ENCODE measurements around the gene EIF3K. TPM values are rescaled to one million over a fixed set of nuclear protein-coding genes. Genes with fewer than 3 reads are reported as not detected.

EIF3K gene
- total and polyA plus RNA-seq, 2 of the 13 experiments (the other 11 are each of a cell fraction or from before 2014, with no cell fraction given), result 179 to 258 TPM

DNA sequence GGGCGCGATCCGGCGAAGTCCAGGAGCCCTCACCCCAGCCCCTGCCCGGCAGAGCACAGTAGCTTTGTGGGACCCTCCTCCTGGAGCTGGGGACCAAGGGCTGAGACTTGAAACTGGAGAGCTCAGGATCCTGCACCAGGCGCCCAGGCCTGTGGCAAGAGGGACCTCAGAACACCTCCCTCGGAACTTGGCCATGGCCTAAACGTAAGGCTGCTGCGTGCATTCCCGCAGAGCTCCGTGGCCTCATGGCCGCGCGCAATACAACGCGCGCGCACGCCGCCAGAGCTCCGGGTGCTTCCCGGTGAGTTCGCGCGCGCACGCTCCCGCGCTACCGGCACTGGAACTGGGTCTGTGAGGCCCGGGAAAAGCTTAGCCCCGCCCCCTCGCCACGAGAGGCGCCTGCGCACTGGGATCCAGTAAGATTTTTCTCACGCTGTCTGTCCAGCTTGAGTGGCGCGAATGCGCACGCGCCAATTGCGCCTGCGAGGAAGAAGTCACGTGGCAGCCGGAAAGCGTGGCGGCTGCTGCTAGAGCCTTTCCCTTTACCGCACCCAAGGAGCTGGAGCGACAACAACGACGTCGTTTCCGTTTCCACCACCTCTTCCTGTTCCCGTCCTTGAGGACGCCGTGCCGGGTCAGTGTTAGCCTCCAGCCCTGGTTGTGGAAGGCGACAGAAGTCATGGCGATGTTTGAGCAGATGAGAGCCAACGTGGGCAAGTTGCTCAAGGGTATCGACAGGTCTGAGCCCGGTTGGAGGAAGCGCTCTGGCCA, at the start of gene EIF3K (continued):
- TF ChIP-seq, protein P1, sequence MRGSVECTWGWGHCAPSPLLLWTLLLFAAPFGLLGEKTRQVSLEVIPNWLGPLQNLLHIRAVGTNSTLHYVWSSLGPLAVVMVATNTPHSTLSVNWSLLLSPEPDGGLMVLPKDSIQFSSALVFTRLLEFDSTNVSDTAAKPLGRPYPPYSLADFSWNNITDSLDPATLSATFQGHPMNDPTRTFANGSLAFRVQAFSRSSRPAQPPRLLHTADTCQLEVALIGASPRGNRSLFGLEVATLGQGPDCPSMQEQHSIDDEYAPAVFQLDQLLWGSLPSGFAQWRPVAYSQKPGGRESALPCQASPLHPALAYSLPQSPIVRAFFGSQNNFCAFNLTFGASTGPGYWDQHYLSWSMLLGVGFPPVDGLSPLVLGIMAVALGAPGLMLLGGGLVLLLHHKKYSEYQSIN (CRISPR knock-in tag; IDR thresholded peaks at IDR 0.05; ENCODE audit: borderline replicate concordance), result no peak
- peak; percentile 72 for TF ChIP-seq ZNF225 (CRISPR knock-in tag; IDR thresholded peaks at IDR 0.05)
- peak; percentile 47 for TF ChIP-seq ISL2 (CRISPR knock-in tag; IDR thresholded peaks at IDR 0.05)
- TF ChIP-seq ZNF780A (CRISPR knock-in tag; IDR thresholded peaks at IDR 0.05), result no peak
- peak; percentile 31; the same call in 1 of the 2 replicates for TF ChIP-seq NR2C2 (CRISPR knock-in tag; IDR thresholded peaks at IDR 0.05; ENCODE audit: borderline replicate concordance)
- TF ChIP-seq, protein P2, sequence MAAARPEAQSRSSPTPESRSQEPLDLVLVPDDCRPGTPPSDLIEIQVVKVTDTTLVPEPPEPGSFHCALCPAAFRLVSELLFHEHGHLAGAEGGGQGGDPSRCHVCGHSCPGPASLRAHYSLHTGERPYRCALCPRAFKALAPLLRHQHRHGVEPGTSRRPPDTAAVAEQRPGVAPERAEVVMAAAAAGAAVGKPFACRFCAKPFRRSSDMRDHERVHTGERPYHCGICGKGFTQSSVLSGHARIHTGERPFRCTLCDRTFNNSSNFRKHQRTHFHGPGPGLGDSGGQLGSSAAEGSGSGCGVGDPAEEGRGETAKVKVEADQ (CRISPR knock-in tag; IDR thresholded peaks at IDR 0.05; ENCODE audit: borderline replicate concordance), result peak; percentile 80; the same call in 1 of the 2 replicates
- no peak for TF ChIP-seq CHCHD3 (CRISPR knock-in tag; IDR thresholded peaks at IDR 0.05)
- peak; percentile 99 for TF ChIP-seq GATAD1 (CRISPR knock-in tag; IDR thresholded peaks at IDR 0.05)
- TF ChIP-seq, protein P3, sequence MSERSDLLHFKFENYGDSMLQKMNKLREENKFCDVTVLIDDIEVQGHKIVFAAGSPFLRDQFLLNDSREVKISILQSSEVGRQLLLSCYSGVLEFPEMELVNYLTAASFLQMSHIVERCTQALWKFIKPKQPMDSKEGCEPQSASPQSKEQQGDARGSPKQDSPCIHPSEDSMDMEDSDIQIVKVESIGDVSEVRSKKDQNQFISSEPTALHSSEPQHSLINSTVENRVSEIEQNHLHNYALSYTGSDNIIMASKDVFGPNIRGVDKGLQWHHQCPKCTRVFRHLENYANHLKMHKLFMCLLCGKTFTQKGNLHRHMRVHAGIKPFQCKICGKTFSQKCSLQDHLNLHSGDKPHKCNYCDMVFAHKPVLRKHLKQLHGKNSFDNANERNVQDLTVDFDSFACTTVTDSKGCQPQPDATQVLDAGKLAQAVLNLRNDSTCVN (CRISPR knock-in tag; IDR thresholded peaks at IDR 0.05; ENCODE audit: borderline replicate concordance), result no peak; the same call in 1 of the 2 replicates
- TF ChIP-seq REPIN1 (CRISPR knock-in tag; IDR thresholded peaks at IDR 0.05; ENCODE audit: borderline replicate concordance, low read depth), result peak; percentile 72; the same call in 1 of the 2 replicates
- no peak for TF ChIP-seq ZNF629 (CRISPR knock-in tag; conservative IDR thresholded peaks at IDR 0.05)
- TF ChIP-seq ZNF431 (CRISPR knock-in tag; IDR thresholded peaks at IDR 0.05; ENCODE audit: borderline replicate concordance, low read depth), result no peak
- TF ChIP-seq SPEN (CRISPR knock-in tag; IDR thresholded peaks at IDR 0.05; ENCODE audit: low read depth), result peak; percentile 88
- TF ChIP-seq ZNF138 (CRISPR knock-in tag; IDR thresholded peaks at IDR 0.05; ENCODE audit: low read depth), result peak; percentile 27
- TF ChIP-seq, protein P4, sequence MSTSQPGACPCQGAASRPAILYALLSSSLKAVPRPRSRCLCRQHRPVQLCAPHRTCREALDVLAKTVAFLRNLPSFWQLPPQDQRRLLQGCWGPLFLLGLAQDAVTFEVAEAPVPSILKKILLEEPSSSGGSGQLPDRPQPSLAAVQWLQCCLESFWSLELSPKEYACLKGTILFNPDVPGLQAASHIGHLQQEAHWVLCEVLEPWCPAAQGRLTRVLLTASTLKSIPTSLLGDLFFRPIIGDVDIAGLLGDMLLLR (CRISPR knock-in tag; IDR thresholded peaks at IDR 0.05), result 0 out of 2 replicates have a peak, but pooled peaks have one; percentile 29
- TF ChIP-seq ZNF713 (CRISPR knock-in tag; IDR thresholded peaks at IDR 0.05), result no peak
- TF ChIP-seq, protein P5, sequence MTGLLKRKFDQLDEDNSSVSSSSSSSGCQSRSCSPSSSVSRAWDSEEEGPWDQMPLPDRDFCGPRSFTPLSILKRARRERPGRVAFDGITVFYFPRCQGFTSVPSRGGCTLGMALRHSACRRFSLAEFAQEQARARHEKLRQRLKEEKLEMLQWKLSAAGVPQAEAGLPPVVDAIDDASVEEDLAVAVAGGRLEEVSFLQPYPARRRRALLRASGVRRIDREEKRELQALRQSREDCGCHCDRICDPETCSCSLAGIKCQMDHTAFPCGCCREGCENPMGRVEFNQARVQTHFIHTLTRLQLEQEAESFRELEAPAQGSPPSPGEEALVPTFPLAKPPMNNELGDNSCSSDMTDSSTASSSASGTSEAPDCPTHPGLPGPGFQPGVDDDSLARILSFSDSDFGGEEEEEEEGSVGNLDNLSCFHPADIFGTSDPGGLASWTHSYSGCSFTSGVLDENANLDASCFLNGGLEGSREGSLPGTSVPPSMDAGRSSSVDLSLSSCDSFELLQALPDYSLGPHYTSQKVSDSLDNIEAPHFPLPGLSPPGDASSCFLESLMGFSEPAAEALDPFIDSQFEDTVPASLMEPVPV (CRISPR knock-in tag; IDR thresholded peaks at IDR 0.05), result peak; percentile 45; the same call in 1 of the 2 replicates
- TF ChIP-seq ZNF703 (CRISPR knock-in tag; IDR thresholded peaks at IDR 0.05; ENCODE audit: borderline replicate concordance), result 0 out of 2 replicates have a peak, but pooled peaks have one; percentile 38
- TF ChIP-seq ATF7 (IDR thresholded peaks at IDR 0.05), result no peak
- TF ChIP-seq ATF7 (CRISPR knock-in tag; IDR thresholded peaks at IDR 0.05), result no peak

Data from HepG2 (cell line).